A673 (cell line): ENCODE measurements around the gene VIT. TPM values are rescaled to one million over a fixed set of nuclear protein-coding genes. Genes with fewer than 3 reads are reported as not detected.

ENCODE experiments used
- BruUV-seq: library from RNA; stranded (reverse); fragments of 400-500 nt; replicated peaks from 2 replicates; lab custom pipeline; 2021; lab: Mats Ljungman, UMichigan
- CTCF ChIA-PET: fragments of 300-600 bp; sonication (Branson Sonifier 250); formaldehyde crosslinking; loops from one replicate; lab custom pipeline; 2022; ENCODE audit warnings: antibody characterized with exemption; lab: Charles Lee
- POLR2A ChIA-PET: fragments of 300-600 bp; sonication (Branson Sonifier 250); formaldehyde crosslinking; loops from one replicate; lab custom pipeline; 2022; ENCODE audit warnings: antibody characterized with exemption; ENCODE audit not compliant: low non-redundant PET; lab: Charles Lee
- DNase-seq: peaks from one replicate; pipeline ENCODE4 v3.0.0-alpha.2; 2015; ENCODE audit warnings: low spot score
- H3K27ac ChIP-seq: fragments of 200-600 bp; sonication (generic); 2 replicates; pipeline ENCODE4 v1.5.1; 2016; ENCODE audit warnings: mixed run types, low read depth, mild to moderate bottlenecking, mixed read lengths, antibody characterized with exemption, low read length; ENCODE audit not compliant: poor library complexity, severe bottlenecking
- H3K27me3 ChIP-seq: fragments of 200-600 bp; sonication (generic); replicated peaks from 2 replicates; pipeline ENCODE4 v1.6.1; 2017; ENCODE audit warnings: mixed run types, low read depth, mild to moderate bottlenecking, mixed read lengths, antibody characterized with exemption, low read length; ENCODE audit not compliant: insufficient read depth, poor library complexity
- H3K36me3 ChIP-seq: fragments of 200-600 bp; sonication (generic); 2 replicates; pipeline ENCODE4 v1.6.1; 2016; ENCODE audit warnings: mixed run types, mild to moderate bottlenecking, mixed read lengths, antibody characterized with exemption, low read length; ENCODE audit not compliant: insufficient read depth, poor library complexity, severe bottlenecking
- H3K4me1 ChIP-seq: fragments of 200-600 bp; sonication (generic); 2 replicates; pipeline ENCODE4 v1.6.1; 2017; ENCODE audit warnings: mixed run types, mild to moderate bottlenecking, mixed read lengths, antibody characterized with exemption, low read length; ENCODE audit not compliant: insufficient read depth, poor library complexity, severe bottlenecking
- H3K4me3 ChIP-seq: fragments of 200-600 bp; sonication (generic); 2 replicates; pipeline ENCODE4 v1.5.1; 2016; ENCODE audit warnings: low read depth, mixed run types, mild to moderate bottlenecking, mixed read lengths, low read length; ENCODE audit not compliant: poor library complexity, severe bottlenecking
- H3K9me3 ChIP-seq: fragments of 200-600 bp; sonication (generic); 2 replicates; pipeline ENCODE4 v1.6.1; 2016; ENCODE audit warnings: mixed run types, low read depth, mild to moderate bottlenecking, mixed read lengths, antibody characterized with exemption, low read length; ENCODE audit not compliant: poor library complexity, severe bottlenecking
- EZH2 ChIP-seq: fragments of 200-600 bp; sonication (generic); IDR thresholded peaks from 2 replicates; pipeline ENCODE4 v1.6.1; 2017; ENCODE audit warnings: borderline replicate concordance, low read depth, mild to moderate bottlenecking, mixed read lengths, antibody characterized with exemption, low read length; ENCODE audit not compliant: poor library complexity, severe bottlenecking
- intact Hi-C: fragments of 100-400 bp; cut with micrococcal nuclease; formaldehyde crosslinking; loops from one replicate; pipeline ENCODE4 v1.10.0; 2022; ENCODE audit not compliant: unreplicated experiment
- total RNA-seq: library from RNA; stranded (reverse); gene quantifications from 2 replicates; pipeline ENCODE4 v1.2.3, GENCODE V29; 2021
- TF ChIP-seq, protein P1 (sequence below): fragments of 300-800, 200-600 bp; sonication (generic); conservative IDR thresholded peaks from 2 replicates; pipeline ENCODE4 v1.5.1; 2017; ENCODE audit warnings: low read depth, mild to moderate bottlenecking, antibody characterized with exemption, low read length, moderate library complexity, mixed read lengths

The VIT gene
- total RNA-seq, 1 experiment from 2014 or later, result not detected

DNA sequence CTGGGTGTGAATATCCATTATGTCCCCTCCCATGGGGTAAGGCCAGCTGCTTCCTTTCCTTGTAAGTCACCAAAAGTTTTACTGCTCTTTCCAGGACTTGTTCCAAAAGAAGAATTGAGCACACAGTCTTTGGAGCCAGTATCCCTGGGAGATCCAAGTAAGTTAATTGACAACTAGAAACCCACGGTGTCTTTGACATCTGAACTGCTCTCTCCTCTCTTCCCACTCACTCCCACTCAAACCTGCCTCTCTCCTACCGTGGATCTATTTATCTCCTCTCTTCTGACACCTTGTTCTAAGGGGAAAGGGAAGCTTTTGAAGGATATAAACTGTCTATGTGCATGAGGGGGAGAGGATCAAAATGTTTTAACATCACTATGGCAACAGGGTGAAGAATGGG lies 86.7 kb downstream of the VIT start:
- Histone ChIP-seq H3K27ac (no peak overlapping the region), H3K9me3 (no peaks in the 10 kb centered on the region), H3K4me3 (no peak overlapping the region), H3K36me3 (no peaks in the 10 kb centered on the region), H3K27me3 (no peaks in the 10 kb centered on the region), H3K4me1 (peaks cover 12% of the 10 kb centered on the region)
- no TSS peak for BruUV-seq
- intact Hi-C loops, result loop anchor here (2.0 to 10.0 kb wide), 4 partner anchors 132 to 431 kb away; no protein-coding TSS in a partner anchor
- DNase-seq, result peak; percentile 28
- CTCF ChIA-PET, result interaction anchor here (0.6 to 0.7 kb wide), 2 partner anchors 133 to 370 kb away, joined by 3 to 5 read pairs; no protein-coding TSS in a partner anchor
- TF ChIP-seq, protein P1, sequence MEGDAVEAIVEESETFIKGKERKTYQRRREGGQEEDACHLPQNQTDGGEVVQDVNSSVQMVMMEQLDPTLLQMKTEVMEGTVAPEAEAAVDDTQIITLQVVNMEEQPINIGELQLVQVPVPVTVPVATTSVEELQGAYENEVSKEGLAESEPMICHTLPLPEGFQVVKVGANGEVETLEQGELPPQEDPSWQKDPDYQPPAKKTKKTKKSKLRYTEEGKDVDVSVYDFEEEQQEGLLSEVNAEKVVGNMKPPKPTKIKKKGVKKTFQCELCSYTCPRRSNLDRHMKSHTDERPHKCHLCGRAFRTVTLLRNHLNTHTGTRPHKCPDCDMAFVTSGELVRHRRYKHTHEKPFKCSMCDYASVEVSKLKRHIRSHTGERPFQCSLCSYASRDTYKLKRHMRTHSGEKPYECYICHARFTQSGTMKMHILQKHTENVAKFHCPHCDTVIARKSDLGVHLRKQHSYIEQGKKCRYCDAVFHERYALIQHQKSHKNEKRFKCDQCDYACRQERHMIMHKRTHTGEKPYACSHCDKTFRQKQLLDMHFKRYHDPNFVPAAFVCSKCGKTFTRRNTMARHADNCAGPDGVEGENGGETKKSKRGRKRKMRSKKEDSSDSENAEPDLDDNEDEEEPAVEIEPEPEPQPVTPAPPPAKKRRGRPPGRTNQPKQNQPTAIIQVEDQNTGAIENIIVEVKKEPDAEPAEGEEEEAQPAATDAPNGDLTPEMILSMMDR, result no peak
- no peak for TF ChIP-seq EZH2
- POLR2A ChIA-PET, result no interaction called here

DNA sequence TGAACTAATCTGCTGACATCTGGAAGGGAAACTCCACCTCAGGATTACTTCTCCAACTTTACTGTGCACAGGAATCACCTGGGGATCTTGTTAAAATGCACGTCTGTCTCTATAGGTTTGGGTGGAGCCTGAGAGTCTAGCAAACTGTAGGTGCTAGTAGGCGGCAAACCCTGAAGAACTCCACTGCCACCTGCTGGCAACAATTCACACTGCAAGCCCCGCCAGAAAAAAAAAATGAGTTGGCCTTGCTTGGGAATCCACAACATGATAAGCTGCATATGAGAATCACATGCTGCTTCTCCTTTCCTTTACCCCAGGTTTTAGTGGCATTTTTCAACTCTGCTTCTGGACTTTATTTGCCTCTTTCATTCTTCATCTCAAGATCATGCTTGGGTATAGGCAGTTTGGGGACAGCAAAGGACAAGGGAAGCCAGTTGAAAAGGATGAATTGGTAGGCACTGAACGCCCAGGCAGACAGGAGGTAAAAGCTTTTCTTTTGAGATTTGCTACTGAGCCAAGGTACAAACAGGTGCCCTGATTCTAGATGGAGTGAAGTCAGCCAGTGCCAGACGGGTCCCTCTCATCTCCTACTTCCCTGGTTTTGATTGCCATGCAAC lies 88.8 kb downstream of the VIT start:
- H3K27ac ChIP-seq, result no peak overlapping the region
- H3K4me1 ChIP-seq, result peaks cover 8% of the 10 kb centered on the region
- CTCF ChIA-PET, result interaction anchor here (0.6 to 1.1 kb wide), 4 partner anchors 85 to 343 kb away, joined by 3 to 5 read pairs (median 4); no protein-coding TSS in a partner anchor
- POLR2A ChIA-PET, result no interaction called here
- DNase-seq, result peak; percentile 72
- H3K9me3 ChIP-seq, result no peaks in the 10 kb centered on the region
- no peak overlapping the region for H3K4me3 ChIP-seq
- TF ChIP-seq, protein P1, result peak; percentile 94
- no peak for TF ChIP-seq EZH2
- intact Hi-C loops, result loop anchor here (10.0 kb wide), 1 partner anchor 130 kb away; no protein-coding TSS in a partner anchor
- no TSS peak for BruUV-seq
- H3K27me3 ChIP-seq, result no peaks in the 10 kb centered on the region
- H3K36me3 ChIP-seq, result no peaks in the 10 kb centered on the region

DNA sequence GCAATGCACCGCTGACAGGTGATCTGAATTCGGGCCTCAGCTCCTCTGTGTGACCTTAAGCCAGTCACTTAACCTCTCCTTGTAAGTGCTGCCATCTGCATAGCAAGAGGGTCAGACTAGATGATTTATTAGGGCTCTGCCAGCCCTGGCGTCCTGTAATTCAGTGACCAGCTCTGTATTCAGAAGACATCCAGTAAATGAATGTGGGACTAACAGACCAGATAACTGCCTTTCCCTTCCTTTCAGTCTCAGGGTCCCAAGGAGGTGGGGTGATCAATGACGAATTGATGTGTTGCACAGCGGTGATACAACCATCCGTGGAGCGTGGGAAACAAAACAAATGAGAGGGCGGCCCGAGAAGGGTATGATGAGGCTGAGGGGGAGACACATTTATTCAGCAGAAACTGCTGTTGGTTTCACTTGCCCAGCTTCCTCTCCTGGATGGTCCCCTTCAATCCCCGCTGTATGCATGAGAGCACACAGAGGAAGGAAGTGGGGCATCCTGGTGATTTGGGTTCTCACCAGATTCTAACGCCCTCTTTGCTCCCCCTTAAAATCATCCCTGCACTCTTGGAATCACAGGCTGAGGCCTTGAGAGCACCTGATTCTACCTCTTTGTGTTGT lies 92.8 kb downstream of the VIT start:
- POLR2A ChIA-PET, result no interaction called here
- no peaks in the 10 kb centered on the region for H3K9me3 ChIP-seq
- no peaks in the 10 kb centered on the region for H3K36me3 ChIP-seq
- intact Hi-C loops, result loop anchor here (10.0 kb wide), 1 partner anchor 126 kb away; no protein-coding TSS in a partner anchor
- CTCF ChIA-PET, result no interaction called here
- BruUV-seq, result no TSS peak
- no peak for TF ChIP-seq EZH2
- TF ChIP-seq, protein P1, result no peak
- no peaks in the 10 kb centered on the region for H3K4me1 ChIP-seq
- H3K27ac ChIP-seq, result no peak overlapping the region
- H3K27me3 ChIP-seq, result no peaks in the 10 kb centered on the region
- no peak for DNase-seq
- no peak overlapping the region for H3K4me3 ChIP-seq
